Amniotic epithelial cell (primary cell): ENCODE results near the gene PACSIN2.
A peak's percentile ranks its signal among the peaks of the same experiment; 100 is the strongest.
"Not testable (repeated sequence)": the region's sequence is repeated elsewhere in the genome, so short reads cannot be mapped to it uniquely, and the experiment has no call there.

Source experiments
- DNase-seq: peaks from one replicate; pipeline ENCODE4 v3.0.0-alpha.2; 2010; ENCODE audit warnings: low read depth

PACSIN2 gene

GRCh38 chr22:42925598-42925997 lies 89.4 kb downstream of the PACSIN2 start:
- peak; percentile 62 for DNase-seq

GRCh38 chr22:42925031-42925430 lies 89.9 kb downstream of the PACSIN2 start:
- not testable (repeated sequence) for DNase-seq

- no peak for DNase-seq
Measured at GRCh38 chr22:42924436-42924835, 90.5 kb downstream of the PACSIN2 start.

- no peak for DNase-seq
Measured at GRCh38 chr22:42922374-42923191, 92.4 kb downstream of the PACSIN2 start.

GRCh38 chr22:42920101-42920820 lies 94.7 kb downstream of the PACSIN2 start:
- DNase-seq: peak; percentile 87

GRCh38 chr22:42919199-42919598 lies 95.8 kb downstream of the PACSIN2 start:
- DNase-seq: no peak

- no peak for DNase-seq
Measured at GRCh38 chr22:42918500-42918899, 96.4 kb downstream of the PACSIN2 start.

- not testable (repeated sequence) for DNase-seq
Measured at GRCh38 chr22:42917358-42917757, 97.6 kb downstream of the PACSIN2 start.

GRCh38 chr22:42915980-42916765 lies 98.8 kb downstream of the PACSIN2 start:
- no peak for DNase-seq

GRCh38 chr22:42914511-42915076 lies 100.4 kb downstream of the PACSIN2 start:
- no peak for DNase-seq

- DNase-seq: no peak
Measured at GRCh38 chr22:42913874-42914510, 101.0 kb downstream of the PACSIN2 start.

- peak; percentile 34 for DNase-seq
Measured at GRCh38 chr22:42912059-42912458, 102.9 kb downstream of the PACSIN2 start.

- DNase-seq: no peak
Measured at GRCh38 chr22:42910221-42910942, 104.6 kb downstream of the PACSIN2 start.

- no peak for DNase-seq
Measured at GRCh38 chr22:42909363-42910058, 105.4 kb downstream of the PACSIN2 start.

GRCh38 chr22:42908374-42908746 lies 106.6 kb downstream of the PACSIN2 start:
- DNase-seq: no peak

- peak; percentile 49 for DNase-seq
Measured at GRCh38 chr22:42907404-42908373, 107.3 kb downstream of the PACSIN2 start.

- no peak for DNase-seq
Measured at GRCh38 chr22:42906605-42907348, 108.2 kb downstream of the PACSIN2 start.

- DNase-seq: no peak
Measured at GRCh38 chr22:42905702-42906183, 109.2 kb downstream of the PACSIN2 start.
